GM18498 (cell line): ENCODE results near the gene FAM171A2.
A peak's percentile ranks its signal among the peaks of the same experiment; 100 is the strongest.

Source experiments
- ATAC-seq: cut with Tn5 transposase; IDR thresholded peaks from one replicate; pipeline ENCODE4 v1.9.1; 2021; ENCODE audit warnings: mild to moderate bottlenecking, moderate library complexity; ENCODE audit not compliant: unreplicated experiment

Gene FAM171A2

DNA sequence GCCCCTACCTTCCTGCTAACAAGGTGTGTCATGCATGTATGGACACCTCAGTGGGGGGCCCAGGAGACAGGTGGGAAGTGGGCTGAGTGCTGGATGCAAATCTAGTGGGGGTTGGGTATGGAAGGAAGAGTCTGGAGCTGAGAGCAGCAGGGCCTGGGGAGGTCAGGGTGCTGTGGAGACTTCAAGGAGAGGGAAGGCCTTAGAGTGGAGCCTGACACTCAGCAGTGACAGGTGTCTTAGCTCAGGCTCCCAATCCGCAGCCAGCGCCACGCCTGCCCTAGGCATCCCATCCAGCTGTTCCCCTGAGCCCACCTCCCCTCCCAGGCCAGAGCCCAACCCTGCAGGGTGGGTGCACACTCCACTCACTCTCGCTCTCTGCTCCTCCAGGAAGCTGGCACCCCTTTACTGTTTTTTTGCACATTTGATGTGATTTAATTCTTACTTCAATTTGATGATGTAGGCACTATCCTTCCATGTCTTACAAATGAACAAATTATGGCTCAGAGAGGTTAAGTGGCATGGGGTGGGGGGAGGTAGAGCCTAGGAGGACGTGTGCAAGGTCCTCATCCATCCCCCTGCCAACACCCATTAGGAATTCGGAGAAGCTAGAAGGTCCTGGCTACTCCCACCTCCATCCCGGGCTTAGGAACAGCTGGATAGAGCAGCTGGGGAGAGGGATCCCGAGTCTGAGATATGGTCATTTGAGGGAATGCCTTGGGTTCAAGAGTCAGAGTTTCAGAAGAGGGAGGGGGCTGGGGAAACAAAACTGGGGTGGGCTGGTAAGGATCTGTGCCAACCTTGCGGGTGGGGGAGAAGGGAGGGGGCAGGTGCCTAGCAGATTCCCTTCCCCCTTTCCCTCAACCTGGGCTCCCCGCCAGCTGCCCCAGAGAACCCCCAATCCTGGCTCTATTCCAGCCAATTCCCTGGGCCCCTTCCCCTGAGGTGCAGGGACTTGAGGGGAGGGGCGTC lies 2.1 kb downstream of the FAM171A2 start:
- no peak for ATAC-seq

DNA sequence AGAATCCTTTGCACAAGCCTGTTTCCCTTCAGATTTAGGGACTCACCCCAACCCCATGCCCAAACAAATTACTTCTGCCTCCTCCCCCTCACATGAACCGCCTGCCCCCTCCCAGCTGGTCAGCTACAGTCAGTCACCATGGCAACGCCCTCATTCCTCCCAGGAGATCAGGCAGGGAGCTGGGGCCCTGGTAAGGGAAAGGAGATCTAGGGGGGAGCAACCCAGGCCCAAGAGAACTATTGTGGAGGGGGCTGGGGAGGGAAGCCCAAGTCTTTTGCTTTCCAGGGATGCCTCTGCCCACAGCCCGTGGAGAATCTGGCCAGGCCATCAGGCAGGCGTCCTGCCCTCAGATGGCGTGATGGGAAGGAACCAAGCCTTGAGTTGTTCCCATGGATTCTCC lies 2.8 kb downstream of the FAM171A2 start:
- no peak for ATAC-seq

DNA sequence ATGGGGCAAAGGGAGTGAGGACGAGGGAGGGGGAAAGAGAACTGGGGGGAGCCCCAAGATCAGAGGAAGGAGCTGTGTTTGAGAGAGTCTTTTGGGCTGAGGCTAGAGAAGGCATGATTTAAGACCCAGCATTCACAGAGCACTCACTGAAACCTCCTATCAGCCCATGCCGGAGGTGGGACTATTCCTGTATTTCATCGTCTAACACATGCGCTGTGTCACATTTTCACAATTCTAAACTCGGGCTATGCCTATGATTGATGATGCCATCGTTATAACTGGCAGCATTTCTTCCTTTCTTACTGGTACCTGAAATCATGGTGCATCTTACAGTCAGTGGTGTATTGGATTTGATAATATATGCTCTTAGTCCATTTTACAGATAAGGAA lies 3.5 kb downstream of the FAM171A2 start:
- ATAC-seq = no peak

DNA sequence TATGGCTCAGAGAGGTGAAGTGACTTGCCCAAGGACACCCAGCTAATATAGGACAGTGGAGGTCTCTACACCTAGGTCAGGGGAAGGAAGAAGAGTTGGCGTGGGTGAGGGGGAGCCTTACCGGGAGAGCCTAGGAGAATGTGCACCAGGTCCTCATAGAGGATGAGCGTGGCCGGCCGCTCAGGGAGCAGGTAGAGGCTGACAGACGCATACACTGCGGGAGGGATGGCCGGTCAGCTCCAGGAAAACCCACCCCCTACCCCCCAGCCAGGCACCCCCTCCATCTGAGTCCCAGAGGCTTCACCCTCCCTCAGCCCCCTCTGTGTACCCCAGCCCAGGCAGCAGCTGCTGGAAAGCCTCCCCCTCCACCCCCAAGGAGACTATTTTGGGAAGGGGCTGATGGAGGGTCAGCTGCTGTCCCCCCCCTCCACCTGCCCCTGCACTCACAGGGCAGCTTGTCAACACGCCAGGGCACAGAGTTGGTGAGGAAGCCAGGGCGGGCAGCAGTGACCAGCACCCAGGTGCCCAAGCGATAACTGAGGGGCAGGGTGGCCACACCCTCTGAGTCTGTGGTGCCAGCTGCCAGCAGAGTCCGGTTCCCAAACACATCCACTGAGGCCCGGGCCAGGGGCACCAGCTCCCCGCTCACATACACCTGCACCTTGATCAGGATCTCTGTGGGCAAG lies 4.1 kb downstream of the FAM171A2 start:
- no peak for ATAC-seq

DNA sequence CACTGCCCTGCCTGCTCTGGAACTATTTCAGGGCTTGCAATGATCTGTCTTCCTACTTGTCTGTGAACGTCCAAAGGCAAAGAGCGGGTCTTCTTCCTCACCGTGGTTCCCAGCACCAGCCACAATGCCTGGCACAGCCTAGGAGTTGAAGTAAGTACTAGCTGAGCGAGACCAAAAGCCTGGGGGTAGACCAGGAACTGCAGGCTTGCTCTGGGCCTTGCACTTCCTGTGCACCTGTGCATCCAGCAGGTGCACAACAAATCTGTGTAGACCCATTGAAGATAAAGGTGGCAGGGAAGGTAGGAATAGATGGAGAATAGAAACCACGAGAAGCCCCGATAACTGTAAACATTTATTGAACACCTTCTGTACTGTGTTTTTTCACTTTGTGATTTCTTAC lies 4.6 kb downstream of the FAM171A2 start:
- ATAC-seq = no peak

DNA sequence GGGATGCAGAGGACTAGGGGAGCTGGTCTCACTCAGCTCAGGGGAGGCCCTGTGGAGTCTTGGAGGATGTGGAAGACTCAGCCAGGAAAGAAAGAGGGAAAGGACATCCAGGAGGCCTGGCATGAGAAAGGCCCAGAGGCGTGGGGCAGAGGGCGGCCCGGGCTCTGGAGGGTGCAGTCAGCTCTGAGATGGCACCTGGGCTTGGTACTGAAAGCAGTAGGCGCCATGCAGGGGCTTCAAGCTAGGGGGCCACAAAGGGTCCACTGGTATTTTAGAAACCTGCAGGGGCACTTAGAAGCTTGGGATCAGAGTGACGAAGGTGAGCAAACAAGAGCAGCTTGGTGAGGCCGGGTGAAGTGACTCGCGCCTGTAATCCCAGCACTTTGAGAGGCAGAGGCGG lies 5.6 kb downstream of the FAM171A2 start:
- no peak for ATAC-seq

DNA sequence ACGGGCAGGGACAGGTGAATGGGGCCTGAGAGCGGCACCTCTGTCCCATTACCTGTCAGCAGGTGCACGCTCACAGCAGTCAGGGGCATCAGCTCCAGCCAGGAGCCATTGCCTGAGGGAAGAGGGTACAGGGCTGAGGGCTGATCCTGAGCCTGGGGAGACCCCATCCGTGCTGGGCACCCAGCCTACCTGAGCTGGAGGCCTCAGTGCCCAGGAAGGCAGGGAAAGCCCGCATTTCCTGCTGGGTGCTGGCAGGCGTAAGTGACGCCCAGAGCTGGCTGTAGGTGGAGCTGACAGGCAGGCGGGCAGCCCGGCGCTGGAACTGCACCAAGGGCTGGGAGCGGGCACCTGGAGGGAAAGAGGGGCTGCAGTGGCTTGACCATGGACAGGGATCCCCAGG lies 7.4 kb downstream of the FAM171A2 start:
- no peak for ATAC-seq

DNA sequence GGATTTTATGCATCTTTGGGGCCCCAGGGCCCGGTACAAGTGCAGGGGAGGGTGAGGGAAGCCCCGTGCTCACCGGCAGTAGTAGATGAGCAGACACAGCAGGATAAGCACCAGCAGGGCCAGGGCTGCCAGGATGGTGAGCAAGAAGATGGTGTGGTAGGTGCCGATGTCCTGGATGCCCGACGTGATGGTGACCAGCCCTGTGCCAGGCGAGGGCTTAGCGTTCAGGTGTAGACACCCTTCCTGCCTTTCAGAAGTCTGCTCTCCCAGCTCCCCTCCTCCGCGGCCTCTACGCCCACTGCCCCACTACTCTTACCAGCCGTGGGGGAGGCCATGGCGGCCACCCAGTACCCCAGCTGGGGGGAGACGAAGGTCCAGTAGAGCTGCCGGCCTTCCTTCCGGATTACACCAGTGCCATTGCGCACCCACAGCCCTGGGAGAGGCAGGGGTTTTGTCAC lies 8.0 kb downstream of the FAM171A2 start:
- ATAC-seq = no peak

DNA sequence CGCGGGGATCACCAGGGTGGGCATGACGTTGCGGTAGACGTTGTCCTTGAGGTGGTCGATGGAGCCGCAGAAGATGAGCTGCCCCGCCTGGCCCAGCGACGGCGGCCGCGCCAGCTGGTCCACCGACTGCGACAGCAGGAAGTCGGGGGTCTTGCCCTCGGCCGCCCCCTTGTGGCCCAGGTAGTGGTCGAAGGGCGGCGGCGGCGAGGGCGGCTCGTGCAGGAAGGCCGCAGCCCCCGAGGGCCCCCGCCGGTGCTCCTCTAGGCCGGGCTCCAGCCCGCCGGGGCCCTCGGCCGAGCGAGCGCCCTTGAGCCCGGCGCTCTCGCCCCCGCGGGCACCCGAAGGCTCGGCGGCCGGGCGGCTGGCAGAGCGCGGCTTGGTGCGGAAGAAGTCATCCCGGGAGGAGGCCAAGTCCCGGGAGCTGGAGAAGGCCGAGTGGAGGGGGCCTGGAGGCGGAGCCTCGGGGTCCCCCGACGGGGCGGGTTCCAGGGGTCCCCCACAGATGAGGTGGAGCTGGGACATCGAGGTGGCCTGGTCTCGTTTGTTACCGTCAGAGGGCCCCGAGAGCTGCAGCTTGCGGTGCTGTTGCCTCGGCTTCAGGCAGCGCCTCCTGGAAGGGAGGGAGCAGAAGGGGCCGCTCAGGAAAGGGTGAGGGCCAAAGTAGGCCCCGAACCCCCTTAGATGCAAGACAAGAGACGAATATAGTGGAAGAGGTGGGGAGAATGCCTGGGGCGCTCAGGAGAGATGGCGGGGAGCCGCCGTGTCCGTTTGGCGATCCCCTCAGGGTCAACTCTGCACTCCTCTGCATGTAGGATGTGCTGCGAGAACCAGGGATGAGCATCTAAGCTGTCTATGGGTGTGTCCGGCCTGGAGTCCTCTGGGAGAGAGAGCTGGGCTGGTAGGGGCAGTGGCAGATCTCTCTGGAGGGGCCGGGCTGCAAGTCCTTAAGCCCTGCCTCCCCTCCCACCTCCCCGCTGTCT lies 8.8 kb downstream of the FAM171A2 start:
- no peak for ATAC-seq

DNA sequence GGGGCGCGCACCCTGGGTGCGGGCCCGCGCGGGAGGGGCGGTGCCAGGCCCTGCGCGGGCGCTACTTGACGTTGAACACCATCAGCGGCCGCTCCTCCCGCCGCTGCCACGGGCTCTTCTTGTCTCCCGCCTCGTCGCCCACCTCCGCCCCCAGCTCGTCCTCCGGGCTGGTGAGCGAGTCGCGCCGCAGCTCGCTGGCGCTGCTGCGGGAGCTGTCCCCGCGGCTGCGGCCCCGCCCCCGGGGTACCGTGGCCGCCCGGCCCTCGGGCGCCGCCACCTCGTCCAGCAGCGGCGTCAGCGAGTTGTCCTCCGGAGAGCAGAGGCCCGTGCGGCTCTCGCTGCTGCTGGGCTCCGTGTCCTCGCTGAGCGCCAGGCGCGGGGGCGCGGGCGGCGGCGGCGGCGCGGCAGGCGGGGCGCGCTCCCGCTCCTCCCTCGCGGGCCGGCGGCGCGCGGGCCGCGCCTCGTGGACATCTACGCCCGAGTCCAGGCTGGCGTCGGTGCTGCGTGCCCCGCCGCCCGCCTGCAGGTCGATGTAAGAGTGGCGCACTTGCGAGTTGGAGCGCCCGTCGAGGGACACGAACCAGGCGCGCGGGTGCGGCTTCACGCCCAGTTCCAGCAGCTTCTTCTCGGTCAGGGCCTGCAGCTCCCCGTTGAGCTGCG lies 9.9 kb downstream of the FAM171A2 start:
- ATAC-seq = no peak

DNA sequence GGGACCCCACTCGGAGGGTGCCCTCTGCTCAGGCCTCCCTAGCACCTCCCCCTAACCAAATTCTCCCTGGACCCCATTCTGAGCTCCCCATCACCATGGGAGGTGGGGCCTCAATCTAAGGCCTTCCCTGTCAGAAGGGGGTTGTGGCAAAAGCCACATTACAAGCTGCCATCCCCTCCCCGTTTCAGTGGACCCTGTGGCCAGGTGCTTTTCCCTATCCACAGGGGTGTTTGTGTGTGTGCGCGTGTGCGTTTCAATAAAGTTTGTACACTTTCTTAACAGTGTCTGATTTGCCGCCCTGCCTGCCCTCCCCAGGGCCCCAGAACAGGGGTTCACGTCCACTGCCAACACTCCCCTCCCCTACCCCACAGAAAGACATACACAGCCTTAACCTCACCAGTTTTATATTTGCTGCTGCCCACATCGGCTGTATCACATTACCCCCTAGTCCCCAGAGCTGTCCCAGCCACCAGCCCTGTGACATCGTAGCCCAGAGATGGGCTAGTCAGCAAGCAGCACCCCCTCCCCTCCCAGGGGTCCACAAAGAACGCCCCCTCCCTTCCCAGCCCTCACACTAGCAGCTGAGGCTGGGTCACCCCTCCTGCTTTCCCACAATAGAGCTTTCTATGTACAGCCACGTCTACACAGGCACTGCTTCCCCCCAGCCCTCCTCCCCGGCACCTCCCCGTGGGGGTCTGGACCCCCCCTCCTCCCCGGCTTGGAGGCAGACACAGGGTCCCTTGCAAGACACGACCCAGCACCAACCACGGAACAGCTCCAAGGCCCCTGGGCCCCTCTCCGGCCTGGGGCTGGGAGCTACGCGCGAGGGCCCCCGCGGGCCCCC lies 10.6 kb downstream of the FAM171A2 start:
- no peak for ATAC-seq

DNA sequence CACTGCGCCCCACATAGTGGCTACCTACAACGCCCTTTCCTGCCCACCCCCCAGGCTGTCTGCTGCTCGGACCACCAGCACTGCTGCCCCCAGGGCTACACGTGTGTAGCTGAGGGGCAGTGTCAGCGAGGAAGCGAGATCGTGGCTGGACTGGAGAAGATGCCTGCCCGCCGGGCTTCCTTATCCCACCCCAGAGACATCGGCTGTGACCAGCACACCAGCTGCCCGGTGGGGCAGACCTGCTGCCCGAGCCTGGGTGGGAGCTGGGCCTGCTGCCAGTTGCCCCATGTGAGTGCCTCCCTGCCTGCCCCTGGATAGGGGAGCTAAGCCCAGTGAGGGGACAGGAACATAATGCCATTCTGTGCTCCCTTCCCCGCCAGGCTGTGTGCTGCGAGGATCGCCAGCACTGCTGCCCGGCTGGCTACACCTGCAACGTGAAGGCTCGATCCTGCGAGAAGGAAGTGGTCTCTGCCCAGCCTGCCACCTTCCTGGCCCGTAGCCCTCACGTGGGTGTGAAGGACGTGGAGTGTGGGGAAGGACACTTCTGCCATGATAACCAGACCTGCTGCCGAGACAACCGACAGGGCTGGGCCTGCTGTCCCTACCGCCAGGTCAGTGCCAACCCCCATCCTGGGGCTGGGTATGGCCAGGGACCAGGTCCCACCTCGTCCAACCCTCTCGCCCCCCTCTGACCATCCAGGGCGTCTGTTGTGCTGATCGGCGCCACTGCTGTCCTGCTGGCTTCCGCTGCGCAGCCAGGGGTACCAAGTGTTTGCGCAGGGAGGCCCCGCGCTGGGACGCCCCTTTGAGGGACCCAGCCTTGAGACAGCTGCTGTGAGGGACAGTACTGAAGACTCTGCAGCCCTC lies 11.5 kb downstream of the FAM171A2 start:
- ATAC-seq = no peak

DNA sequence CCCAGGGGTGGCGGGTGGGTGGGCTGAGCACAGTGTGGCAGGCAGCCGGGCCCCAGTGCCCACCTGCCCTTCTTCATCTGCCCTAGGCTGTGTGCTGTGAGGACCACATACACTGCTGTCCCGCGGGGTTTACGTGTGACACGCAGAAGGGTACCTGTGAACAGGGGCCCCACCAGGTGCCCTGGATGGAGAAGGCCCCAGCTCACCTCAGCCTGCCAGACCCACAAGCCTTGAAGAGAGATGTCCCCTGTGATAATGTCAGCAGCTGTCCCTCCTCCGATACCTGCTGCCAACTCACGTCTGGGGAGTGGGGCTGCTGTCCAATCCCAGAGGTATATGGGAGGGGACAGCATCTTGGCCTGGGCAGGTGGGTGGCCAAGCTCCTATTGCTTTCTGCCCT lies 12.2 kb downstream of the FAM171A2 start:
- no peak for ATAC-seq

DNA sequence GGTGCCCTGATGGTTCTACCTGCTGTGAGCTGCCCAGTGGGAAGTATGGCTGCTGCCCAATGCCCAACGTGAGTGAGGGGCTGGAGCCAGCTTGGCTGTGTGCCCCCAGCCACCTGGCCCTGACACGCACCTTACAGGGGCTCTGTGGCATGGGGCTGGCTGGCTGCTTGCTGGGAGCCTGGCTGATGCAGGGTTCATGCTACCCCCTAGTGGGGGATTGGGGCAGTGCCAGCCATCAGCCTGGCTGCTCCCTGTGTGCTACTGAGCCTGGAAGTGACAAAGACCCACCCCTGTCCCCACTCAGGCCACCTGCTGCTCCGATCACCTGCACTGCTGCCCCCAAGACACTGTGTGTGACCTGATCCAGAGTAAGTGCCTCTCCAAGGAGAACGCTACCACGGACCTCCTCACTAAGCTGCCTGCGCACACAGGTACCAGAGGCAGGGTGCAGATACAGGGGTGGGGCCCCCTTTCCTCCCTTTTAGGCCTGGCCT lies 12.9 kb downstream of the FAM171A2 start:
- ATAC-seq = no peak

DNA sequence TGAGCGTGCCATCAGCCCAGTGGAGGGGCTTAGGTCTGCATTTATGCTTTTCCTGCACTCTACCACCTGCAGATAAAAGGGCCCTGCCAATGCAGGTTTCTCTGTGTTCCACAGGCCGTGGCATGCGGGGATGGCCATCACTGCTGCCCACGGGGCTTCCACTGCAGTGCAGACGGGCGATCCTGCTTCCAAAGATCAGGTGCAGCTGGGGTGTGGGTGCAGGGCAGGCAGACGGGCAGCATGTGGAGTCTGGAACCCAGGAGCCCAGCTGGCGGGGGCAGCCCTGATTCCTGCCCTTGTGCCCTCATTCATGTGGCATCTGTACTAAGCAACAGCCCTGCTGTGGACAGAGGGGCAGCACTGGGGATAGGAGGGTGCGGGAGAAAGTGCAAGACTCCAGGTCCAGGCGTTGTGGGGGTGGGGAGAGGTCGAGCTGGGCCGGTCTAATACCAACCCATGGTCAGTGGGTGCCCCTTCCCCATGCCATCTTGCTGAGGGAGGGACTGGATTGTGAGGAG lies 14.0 kb downstream of the FAM171A2 start:
- no peak for ATAC-seq

DNA sequence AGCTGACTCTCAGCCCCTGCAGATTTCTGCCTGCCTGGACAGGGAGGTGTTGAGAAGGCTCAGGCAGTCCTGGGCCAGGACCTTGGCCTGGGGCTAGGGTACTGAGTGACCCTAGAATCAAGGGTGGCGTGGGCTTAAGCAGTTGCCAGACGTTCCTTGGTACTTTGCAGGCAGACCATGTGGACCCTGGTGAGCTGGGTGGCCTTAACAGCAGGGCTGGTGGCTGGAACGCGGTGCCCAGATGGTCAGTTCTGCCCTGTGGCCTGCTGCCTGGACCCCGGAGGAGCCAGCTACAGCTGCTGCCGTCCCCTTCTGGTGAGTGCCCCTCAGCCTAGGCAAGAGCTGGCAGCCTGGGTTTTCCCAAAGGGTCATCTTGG lies 14.7 kb downstream of the FAM171A2 start:
- ATAC-seq = no peak

DNA sequence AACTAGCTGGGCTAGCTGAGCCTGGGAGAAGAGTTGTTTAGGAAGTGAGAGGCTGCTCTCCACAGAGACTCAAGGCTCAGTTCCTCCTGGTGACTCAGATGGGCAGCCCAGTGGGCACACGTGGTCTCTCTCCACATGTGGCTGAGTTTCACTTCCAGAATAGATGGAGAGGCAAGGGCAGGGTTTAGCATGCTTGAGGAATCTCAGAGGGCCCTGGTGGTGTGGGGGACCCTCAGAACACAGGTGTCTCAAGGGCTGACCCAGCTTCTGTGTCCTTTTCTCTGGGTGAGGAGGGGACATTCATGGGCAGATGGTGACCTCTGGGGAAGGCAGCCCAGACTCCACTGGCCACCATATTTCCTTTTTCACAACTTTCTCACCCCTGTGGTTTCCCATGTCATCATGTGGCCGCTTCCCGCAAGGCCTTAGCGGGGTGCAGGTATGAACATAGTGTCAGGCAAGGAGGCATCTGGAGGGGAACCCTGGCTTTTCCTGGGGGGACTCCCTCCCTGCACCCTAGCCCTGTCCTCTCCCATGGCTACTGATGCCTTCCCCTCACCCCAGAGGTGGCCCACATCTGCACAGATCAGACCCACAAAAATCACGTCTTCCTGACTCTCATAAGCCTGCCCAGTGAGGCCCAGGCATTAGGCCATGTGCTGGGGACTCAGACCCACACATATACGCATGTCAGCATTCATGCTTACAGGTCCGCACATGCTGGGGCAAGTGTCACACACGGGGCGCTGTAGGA lies 15.2 kb downstream of the FAM171A2 start:
- ATAC-seq = peak; percentile 54
